ENCODE measurements around the gene SCFD2. TPM values are rescaled to one million over a fixed set of nuclear protein-coding genes. Genes with fewer than 3 reads are reported as not detected.

Gene SCFD2
- total RNA-seq, 1 experiment from 2014 or later = 12.4 TPM

DNA sequence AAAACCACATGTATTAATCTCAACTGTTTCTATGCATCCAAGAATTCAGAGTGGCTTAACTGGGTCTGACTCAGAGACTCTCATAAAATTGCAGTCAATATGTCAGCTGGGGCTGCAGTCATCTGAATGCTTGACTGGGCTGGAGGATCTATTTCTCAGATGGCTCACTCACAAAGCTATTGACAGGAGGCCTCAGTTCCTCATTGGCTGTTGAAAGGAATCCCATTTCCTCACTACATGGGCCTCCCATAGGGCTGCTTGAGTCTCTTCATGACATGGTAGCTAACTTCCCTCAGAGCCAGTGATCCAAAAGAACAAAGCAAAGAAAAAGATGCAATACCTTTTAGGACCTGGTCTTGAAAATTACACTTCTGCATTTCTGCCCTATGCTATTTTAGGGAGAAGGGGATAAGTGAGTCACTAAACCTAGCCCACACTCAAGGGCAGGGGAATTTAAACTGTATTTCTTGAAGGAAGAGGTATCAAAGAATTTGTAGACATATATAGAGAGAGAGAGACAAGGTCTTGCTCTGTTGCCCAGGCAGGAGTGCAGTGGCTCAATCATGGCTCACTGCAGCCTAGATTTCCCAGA is 9.8 kb downstream of the SCFD2 start:
- Mint-ChIP-seq H3K27ac (no peak overlapping the region), H3K4me1 (0 out of 2 replicates have a peak, but pooled peaks cover 3% of the 10 kb centered on the region), H3K36me3 (peaks cover 33% of the 10 kb centered on the region), H3K9me3 (peaks cover 25% of the 10 kb centered on the region), H3K27me3 (ENCODE audit: low read depth) (no peaks in the 10 kb centered on the region), H3K4me3 (no peak overlapping the region)
- ATAC-seq (no peak), DNase-seq (ENCODE audit: low spot score) (no peak)
- CTCF ChIA-PET = no interaction called here
- POLR2A ChIA-PET = no interaction called here
- TF ChIP-seq ZNF263 (CRISPR knock-in tag; IDR thresholded peaks at IDR 0.05; ENCODE audit: low read depth) = no peak
- TF ChIP-seq, protein P1, sequence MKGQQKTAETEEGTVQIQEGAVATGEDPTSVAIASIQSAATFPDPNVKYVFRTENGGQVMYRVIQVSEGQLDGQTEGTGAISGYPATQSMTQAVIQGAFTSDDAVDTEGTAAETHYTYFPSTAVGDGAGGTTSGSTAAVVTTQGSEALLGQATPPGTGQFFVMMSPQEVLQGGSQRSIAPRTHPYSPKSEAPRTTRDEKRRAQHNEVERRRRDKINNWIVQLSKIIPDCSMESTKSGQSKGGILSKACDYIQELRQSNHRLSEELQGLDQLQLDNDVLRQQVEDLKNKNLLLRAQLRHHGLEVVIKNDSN (CRISPR knock-in tag; IDR thresholded peaks at IDR 0.05) = no peak
- TF ChIP-seq FOXP1 (CRISPR knock-in tag; IDR thresholded peaks at IDR 0.05; ENCODE audit: borderline replicate concordance) = no peak
- TF ChIP-seq, protein P2, sequence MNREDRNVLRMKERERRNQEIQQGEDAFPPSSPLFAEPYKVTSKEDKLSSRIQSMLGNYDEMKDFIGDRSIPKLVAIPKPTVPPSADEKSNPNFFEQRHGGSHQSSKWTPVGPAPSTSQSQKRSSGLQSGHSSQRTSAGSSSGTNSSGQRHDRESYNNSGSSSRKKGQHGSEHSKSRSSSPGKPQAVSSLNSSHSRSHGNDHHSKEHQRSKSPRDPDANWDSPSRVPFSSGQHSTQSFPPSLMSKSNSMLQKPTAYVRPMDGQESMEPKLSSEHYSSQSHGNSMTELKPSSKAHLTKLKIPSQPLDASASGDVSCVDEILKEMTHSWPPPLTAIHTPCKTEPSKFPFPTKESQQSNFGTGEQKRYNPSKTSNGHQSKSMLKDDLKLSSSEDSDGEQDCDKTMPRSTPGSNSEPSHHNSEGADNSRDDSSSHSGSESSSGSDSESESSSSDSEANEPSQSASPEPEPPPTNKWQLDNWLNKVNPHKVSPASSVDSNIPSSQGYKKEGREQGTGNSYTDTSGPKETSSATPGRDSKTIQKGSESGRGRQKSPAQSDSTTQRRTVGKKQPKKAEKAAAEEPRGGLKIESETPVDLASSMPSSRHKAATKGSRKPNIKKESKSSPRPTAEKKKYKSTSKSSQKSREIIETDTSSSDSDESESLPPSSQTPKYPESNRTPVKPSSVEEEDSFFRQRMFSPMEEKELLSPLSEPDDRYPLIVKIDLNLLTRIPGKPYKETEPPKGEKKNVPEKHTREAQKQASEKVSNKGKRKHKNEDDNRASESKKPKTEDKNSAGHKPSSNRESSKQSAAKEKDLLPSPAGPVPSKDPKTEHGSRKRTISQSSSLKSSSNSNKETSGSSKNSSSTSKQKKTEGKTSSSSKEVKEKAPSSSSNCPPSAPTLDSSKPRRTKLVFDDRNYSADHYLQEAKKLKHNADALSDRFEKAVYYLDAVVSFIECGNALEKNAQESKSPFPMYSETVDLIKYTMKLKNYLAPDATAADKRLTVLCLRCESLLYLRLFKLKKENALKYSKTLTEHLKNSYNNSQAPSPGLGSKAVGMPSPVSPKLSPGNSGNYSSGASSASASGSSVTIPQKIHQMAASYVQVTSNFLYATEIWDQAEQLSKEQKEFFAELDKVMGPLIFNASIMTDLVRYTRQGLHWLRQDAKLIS (CRISPR knock-in tag; IDR thresholded peaks at IDR 0.05; ENCODE audit: borderline replicate concordance) = no peak
- TF ChIP-seq HMGA2 (CRISPR knock-in tag; IDR thresholded peaks at IDR 0.05) = no peak
- no peak for TF ChIP-seq FOXJ3 (CRISPR knock-in tag; IDR thresholded peaks at IDR 0.05; ENCODE audit: borderline replicate concordance)
- TF ChIP-seq, protein P3, sequence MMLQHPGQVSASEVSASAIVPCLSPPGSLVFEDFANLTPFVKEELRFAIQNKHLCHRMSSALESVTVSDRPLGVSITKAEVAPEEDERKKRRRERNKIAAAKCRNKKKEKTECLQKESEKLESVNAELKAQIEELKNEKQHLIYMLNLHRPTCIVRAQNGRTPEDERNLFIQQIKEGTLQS (CRISPR knock-in tag; conservative IDR thresholded peaks at IDR 0.05) = no peak
- TF ChIP-seq TEAD1 (CRISPR knock-in tag; IDR thresholded peaks at IDR 0.05) = no peak
- TF ChIP-seq, protein P4, sequence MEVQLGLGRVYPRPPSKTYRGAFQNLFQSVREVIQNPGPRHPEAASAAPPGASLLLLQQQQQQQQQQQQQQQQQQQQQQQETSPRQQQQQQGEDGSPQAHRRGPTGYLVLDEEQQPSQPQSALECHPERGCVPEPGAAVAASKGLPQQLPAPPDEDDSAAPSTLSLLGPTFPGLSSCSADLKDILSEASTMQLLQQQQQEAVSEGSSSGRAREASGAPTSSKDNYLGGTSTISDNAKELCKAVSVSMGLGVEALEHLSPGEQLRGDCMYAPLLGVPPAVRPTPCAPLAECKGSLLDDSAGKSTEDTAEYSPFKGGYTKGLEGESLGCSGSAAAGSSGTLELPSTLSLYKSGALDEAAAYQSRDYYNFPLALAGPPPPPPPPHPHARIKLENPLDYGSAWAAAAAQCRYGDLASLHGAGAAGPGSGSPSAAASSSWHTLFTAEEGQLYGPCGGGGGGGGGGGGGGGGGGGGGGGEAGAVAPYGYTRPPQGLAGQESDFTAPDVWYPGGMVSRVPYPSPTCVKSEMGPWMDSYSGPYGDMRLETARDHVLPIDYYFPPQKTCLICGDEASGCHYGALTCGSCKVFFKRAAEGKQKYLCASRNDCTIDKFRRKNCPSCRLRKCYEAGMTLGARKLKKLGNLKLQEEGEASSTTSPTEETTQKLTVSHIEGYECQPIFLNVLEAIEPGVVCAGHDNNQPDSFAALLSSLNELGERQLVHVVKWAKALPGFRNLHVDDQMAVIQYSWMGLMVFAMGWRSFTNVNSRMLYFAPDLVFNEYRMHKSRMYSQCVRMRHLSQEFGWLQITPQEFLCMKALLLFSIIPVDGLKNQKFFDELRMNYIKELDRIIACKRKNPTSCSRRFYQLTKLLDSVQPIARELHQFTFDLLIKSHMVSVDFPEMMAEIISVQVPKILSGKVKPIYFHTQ (CRISPR knock-in tag; IDR thresholded peaks at IDR 0.05) = no peak
- TF ChIP-seq, protein P5, sequence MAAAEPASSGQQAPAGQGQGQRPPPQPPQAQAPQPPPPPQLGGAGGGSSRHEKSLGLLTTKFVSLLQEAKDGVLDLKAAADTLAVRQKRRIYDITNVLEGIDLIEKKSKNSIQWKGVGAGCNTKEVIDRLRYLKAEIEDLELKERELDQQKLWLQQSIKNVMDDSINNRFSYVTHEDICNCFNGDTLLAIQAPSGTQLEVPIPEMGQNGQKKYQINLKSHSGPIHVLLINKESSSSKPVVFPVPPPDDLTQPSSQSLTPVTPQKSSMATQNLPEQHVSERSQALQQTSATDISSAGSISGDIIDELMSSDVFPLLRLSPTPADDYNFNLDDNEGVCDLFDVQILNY (CRISPR knock-in tag; IDR thresholded peaks at IDR 0.05) = no peak
- TF ChIP-seq, protein P6, sequence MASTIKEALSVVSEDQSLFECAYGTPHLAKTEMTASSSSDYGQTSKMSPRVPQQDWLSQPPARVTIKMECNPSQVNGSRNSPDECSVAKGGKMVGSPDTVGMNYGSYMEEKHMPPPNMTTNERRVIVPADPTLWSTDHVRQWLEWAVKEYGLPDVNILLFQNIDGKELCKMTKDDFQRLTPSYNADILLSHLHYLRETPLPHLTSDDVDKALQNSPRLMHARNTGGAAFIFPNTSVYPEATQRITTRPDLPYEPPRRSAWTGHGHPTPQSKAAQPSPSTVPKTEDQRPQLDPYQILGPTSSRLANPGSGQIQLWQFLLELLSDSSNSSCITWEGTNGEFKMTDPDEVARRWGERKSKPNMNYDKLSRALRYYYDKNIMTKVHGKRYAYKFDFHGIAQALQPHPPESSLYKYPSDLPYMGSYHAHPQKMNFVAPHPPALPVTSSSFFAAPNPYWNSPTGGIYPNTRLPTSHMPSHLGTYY (CRISPR knock-in tag; IDR thresholded peaks at IDR 0.05) = no peak
- TF ChIP-seq, protein P7, sequence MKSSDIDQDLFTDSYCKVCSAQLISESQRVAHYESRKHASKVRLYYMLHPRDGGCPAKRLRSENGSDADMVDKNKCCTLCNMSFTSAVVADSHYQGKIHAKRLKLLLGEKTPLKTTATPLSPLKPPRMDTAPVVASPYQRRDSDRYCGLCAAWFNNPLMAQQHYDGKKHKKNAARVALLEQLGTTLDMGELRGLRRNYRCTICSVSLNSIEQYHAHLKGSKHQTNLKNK (CRISPR knock-in tag; IDR thresholded peaks at IDR 0.05) = no peak
- no peak for TF ChIP-seq ZNF121 (CRISPR knock-in tag; IDR thresholded peaks at IDR 0.05)
- TF ChIP-seq KAT7 (CRISPR knock-in tag; IDR thresholded peaks at IDR 0.05; ENCODE audit: borderline replicate concordance) = no peak

Data from WTC11 (cell line).